Mesendoderm (in vitro differentiated cells): Measurements from ENCODE around the gene LGALS12.

Experiments used
- DNase-seq: peaks from one replicate; pipeline ENCODE4 v3.0.0; 2013
- H2AK5ac ChIP-seq: 2 replicates; pipeline ENCODE4 v1.6.1; 2013; ENCODE audit warnings: low read length, inconsistent platforms
- H2BK120ac ChIP-seq: 2 replicates; pipeline ENCODE4 v1.6.1; 2013; ENCODE audit warnings: low read depth, mild to moderate bottlenecking, low read length, moderate library complexity, mixed read lengths
- H2BK15ac ChIP-seq: replicated peaks from 2 replicates; pipeline ENCODE4 v1.6.1; 2013; ENCODE audit warnings: low read depth, mild to moderate bottlenecking, moderate library complexity
- H2BK5ac ChIP-seq: 2 replicates; pipeline ENCODE4 v1.6.1; 2013; ENCODE audit warnings: low read length, inconsistent platforms
- H3K18ac ChIP-seq: 2 replicates; pipeline ENCODE4 v1.6.1; 2013; ENCODE audit warnings: mild to moderate bottlenecking, low read length, mixed read lengths
- H3K23ac ChIP-seq: one replicate; pipeline ENCODE4 v1.6.1; 2013; ENCODE audit warnings: low read length
- H3K27ac ChIP-seq: 2 replicates; pipeline ENCODE4 v1.5.1; 2013; ENCODE audit warnings: low read depth, mild to moderate bottlenecking, inconsistent platforms, low read length, moderate library complexity
- H3K27me3 ChIP-seq: 2 replicates; pipeline ENCODE4 v1.6.1; 2013; ENCODE audit warnings: low read length, control low read depth, mild to moderate bottlenecking, inconsistent platforms; ENCODE audit not compliant: insufficient read depth, poor library complexity
- H3K36me3 ChIP-seq: 2 replicates; pipeline ENCODE4 v1.6.1; 2013; ENCODE audit warnings: low read length, inconsistent platforms; ENCODE audit not compliant: control insufficient read depth, insufficient read depth
- H3K4ac ChIP-seq: one replicate; pipeline ENCODE4 v1.6.1; 2013; ENCODE audit warnings: low read depth, mild to moderate bottlenecking, low read length, moderate library complexity
- H3K4me1 ChIP-seq: 2 replicates; pipeline ENCODE4 v1.6.1; 2013; ENCODE audit warnings: low read depth, low read length, inconsistent platforms; ENCODE audit not compliant: control insufficient read depth
- H3K4me2 ChIP-seq: 2 replicates; pipeline ENCODE4 v1.6.1; 2013; ENCODE audit warnings: low read length
- H3K4me3 ChIP-seq: 2 replicates; pipeline ENCODE4 v1.5.1; 2013; ENCODE audit warnings: mild to moderate bottlenecking, low read length
- H3K56ac ChIP-seq: one replicate; pipeline ENCODE4 v1.6.1; 2013; ENCODE audit warnings: low read length
- H3K79me1 ChIP-seq: 2 replicates; pipeline ENCODE4 v1.6.1; 2013; ENCODE audit warnings: low read length, inconsistent platforms
- H3K79me2 ChIP-seq: 2 replicates; pipeline ENCODE4 v1.6.1; 2013; ENCODE audit warnings: mild to moderate bottlenecking, low read length; ENCODE audit not compliant: control insufficient read depth, insufficient read depth
- H3K9ac ChIP-seq: 2 replicates; pipeline ENCODE4 v1.6.1; 2013; ENCODE audit warnings: low read length, inconsistent platforms
- H4K5ac ChIP-seq: one replicate; pipeline ENCODE4 v1.6.1; 2013; ENCODE audit warnings: low read length
- H4K8ac ChIP-seq: one replicate; pipeline ENCODE4 v1.6.1; 2013; ENCODE audit warnings: low read depth, mild to moderate bottlenecking, control low read depth, low read length, moderate library complexity
- WGBS: extraction: QIAGEN DNeasy Blood & Tissue Kit; methylation state at CpG from one replicate; pipeline ENCODE4 v1.1.7; 2013; ENCODE audit warnings: low lambda C conversion rate, missing lambda C conversion rate; ENCODE audit not compliant: insufficient coverage; ENCODE audit errors: extremely low coverage; 5-methylcytosine and 5-hydroxymethylcytosine counted together

LGALS12 gene

GRCh38 chr11:63558459-63559157 lies 52.7 kb downstream of the LGALS12 start:
- Histone ChIP-seq H3K79me1 (no peaks in the 10 kb centered on the region), H3K79me2 (no peaks in the 10 kb centered on the region), H3K27ac (no peak overlapping the region), H3K4me2 (no peak overlapping the region), H2BK120ac (no peak overlapping the region), H2AK5ac (no peak overlapping the region), H3K4me1 (no peaks in the 10 kb centered on the region), H3K36me3 (no peaks in the 10 kb centered on the region), H3K23ac (no peak overlapping the region), H3K9ac (no peak overlapping the region), H4K8ac (no peak overlapping the region), H3K56ac (no peak overlapping the region), H2BK5ac (no peak overlapping the region), H3K27me3 (no peaks in the 10 kb centered on the region), H2BK15ac (no peak overlapping the region), H3K4me3 (no peak overlapping the region), H3K18ac (no peak overlapping the region), H4K5ac (no peak overlapping the region), H3K4ac (no peak overlapping the region)
- WGBS: no CpG with 5 or more reads among the region's 7 CpGs
- DNase-seq: no peak

GRCh38 chr11:63560506-63561180 lies 54.8 kb downstream of the LGALS12 start:
- Histone ChIP-seq H3K4ac (no peak overlapping the region), H4K5ac (no peak overlapping the region), H4K8ac (no peak overlapping the region), H3K9ac (no peak overlapping the region), H2BK5ac (no peak overlapping the region), H2BK120ac (no peak overlapping the region), H2BK15ac (no peak overlapping the region), H3K79me1 (no peaks in the 10 kb centered on the region), H3K4me3 (no peak overlapping the region), H3K36me3 (no peaks in the 10 kb centered on the region), H3K27ac (no peak overlapping the region), H3K56ac (no peak overlapping the region), H3K23ac (no peak overlapping the region), H3K79me2 (no peaks in the 10 kb centered on the region), H3K27me3 (no peaks in the 10 kb centered on the region), H2AK5ac (no peak overlapping the region), H3K4me1 (no peaks in the 10 kb centered on the region), H3K18ac (no peak overlapping the region), H3K4me2 (no peak overlapping the region)
- no CpG with 5 or more reads among the region's 7 CpGs for WGBS
- DNase-seq: no peak

DNA sequence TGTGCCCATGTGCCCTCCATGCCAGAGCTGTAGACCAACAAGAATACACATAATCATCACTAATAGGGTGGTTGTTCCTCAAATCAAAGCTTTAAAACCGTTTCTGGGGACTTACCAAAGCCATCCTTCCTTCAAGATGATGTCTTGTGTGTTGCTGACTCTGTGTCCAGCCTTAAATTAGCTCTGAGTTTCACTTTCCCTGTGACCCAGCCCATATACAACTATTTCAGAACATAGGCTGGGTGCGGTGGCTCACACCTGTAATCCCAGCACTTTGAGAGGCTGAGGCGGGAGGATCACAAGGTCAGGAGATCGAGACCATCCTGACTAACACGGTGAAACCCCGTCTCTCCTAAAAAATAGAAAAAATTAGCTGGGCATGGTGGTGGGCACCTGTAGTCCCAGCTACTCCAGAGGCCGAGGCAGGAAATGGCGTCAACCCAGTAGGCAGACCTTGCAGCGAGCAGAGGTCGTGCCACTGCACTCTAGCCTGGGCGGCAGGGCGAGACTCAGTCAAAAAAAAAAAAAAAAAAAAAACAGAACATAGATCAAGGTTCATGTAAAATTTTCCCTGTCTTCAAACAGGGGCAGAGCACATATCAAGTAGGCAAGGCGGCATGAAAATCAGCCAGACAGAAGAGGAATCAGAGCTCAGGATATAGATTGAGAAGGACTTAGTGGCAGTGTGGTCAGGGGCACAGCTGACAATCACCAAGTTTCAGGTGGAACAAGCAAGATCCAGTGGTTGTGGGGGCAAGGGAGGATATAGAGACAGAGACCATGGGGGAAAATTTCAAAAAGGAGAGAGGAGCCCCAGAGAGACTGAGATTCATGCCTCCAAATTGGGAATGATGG lies 57.5 kb downstream of the LGALS12 start, which contains the start of gene PLAAT2:
PLAAT2 (minus strand) TSS at position 179 of the 855 bp plus-strand sequence; CDS start at position 124, 55 bp downstream.
- Histone ChIP-seq H3K36me3 (no peaks in the 10 kb centered on the region), H3K18ac (no peak within 1 kb of the TSS), H3K4me3 (no peak within 1 kb of the TSS), H4K5ac (no peak within 1 kb of the TSS), H3K23ac (no peak within 1 kb of the TSS), H3K79me2 (no peaks in the 10 kb centered on the region), H3K4me2 (no peak within 1 kb of the TSS), H2BK5ac (no peak within 1 kb of the TSS), H3K4ac (peak within 1 kb of the TSS; percentile 62), H3K9ac (no peak within 1 kb of the TSS), H4K8ac (no peak within 1 kb of the TSS), H2BK120ac (no peak within 1 kb of the TSS), H3K56ac (no peak within 1 kb of the TSS), H2AK5ac (no peak within 1 kb of the TSS), H3K27me3 (no peaks in the 10 kb centered on the region), H3K27ac (no peak within 1 kb of the TSS), H3K79me1 (no peaks in the 10 kb centered on the region), H2BK15ac (no peak within 1 kb of the TSS), H3K4me1 (no peaks in the 10 kb centered on the region)
- WGBS: no CpG with 5 or more reads among the region's 13 CpGs
- DNase-seq: no peak

GRCh38 chr11:63564056-63564774 lies 58.3 kb downstream of the LGALS12 start:
- DNase-seq: no peak
- H2BK5ac ChIP-seq: no peak overlapping the region
- H3K9ac ChIP-seq: no peak overlapping the region
- no peak overlapping the region for H2BK120ac ChIP-seq
- no peaks in the 10 kb centered on the region for H3K36me3 ChIP-seq
- no peak overlapping the region for H4K8ac ChIP-seq
- no peak overlapping the region for H3K4me2 ChIP-seq
- H3K18ac ChIP-seq: no peak overlapping the region
- no peaks in the 10 kb centered on the region for H3K79me1 ChIP-seq
- H2BK15ac ChIP-seq: no peak overlapping the region
- H2AK5ac ChIP-seq: no peak overlapping the region
- H4K5ac ChIP-seq: no peak overlapping the region
- no peaks in the 10 kb centered on the region for H3K27me3 ChIP-seq
- no peak overlapping the region for H3K4me3 ChIP-seq
- no CpG with 5 or more reads among the region's 7 CpGs for WGBS
- no peak overlapping the region for H3K56ac ChIP-seq
- no peaks in the 10 kb centered on the region for H3K79me2 ChIP-seq
- peak overlapping the region; percentile 62 for H3K4ac ChIP-seq
- no peak overlapping the region for H3K27ac ChIP-seq
- no peaks in the 10 kb centered on the region for H3K4me1 ChIP-seq
- H3K23ac ChIP-seq: no peak overlapping the region

DNA sequence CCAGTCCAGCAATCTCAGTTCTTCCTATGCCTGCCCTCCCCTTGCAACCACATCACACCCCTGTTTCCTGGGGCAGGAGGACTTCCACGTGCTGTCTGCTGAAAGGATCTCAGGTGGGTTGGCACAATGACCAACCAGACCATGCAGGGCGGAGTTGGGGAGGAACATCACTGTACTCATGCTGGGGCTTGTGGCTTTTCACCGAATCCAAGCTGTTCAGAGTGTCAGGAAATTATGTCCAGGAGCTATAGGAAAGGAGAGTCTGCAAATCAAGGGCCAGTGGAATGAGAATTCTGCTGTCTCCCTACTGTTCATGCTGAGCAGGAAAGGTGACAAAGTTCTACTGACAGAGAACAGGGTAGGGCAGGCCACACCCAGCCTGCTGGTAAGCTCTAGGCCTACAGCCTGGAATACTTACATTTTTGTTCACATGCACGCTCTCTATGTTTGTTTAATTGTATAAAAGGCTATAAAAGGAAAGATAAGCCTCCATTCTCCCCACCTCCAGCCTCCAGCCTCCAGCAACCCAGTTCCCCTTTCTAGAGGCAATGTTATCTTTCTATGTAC lies 59.0 kb downstream of the LGALS12 start:
- no CpG with 5 or more reads among the region's 4 CpGs for WGBS
- Histone ChIP-seq H2AK5ac (no peak overlapping the region), H3K79me2 (no peaks in the 10 kb centered on the region), H3K27me3 (no peaks in the 10 kb centered on the region), H3K79me1 (no peaks in the 10 kb centered on the region), H3K9ac (no peak overlapping the region), H3K36me3 (no peaks in the 10 kb centered on the region), H3K4me3 (no peak overlapping the region), H3K56ac (no peak overlapping the region), H3K23ac (no peak overlapping the region), H3K4ac (no peak overlapping the region), H4K8ac (no peak overlapping the region), H3K18ac (no peak overlapping the region), H3K4me1 (no peaks in the 10 kb centered on the region), H2BK15ac (no peak overlapping the region), H3K27ac (no peak overlapping the region), H4K5ac (no peak overlapping the region), H2BK120ac (no peak overlapping the region), H2BK5ac (no peak overlapping the region), H3K4me2 (no peak overlapping the region)
- DNase-seq: no peak
